HL-60/S4 treated with retinoic acid at 250 ng/mL for 4 days and 3 days (cell line): Measurements from ENCODE around the gene MBTD1.
"Not testable (repeated sequence)": the region's sequence is repeated elsewhere in the genome, so short reads cannot be mapped to it uniquely, and the experiment has no call there.

ENCODE experiments used
- in situ Hi-C: fragments of 300-500 bp; cut with MboI; formaldehyde crosslinking; loops from 2 replicates; pipeline ENCODE4 v1.7.0; 2022; ENCODE audit warnings: low sequenced_read_pairs

MBTD1 gene

DNA sequence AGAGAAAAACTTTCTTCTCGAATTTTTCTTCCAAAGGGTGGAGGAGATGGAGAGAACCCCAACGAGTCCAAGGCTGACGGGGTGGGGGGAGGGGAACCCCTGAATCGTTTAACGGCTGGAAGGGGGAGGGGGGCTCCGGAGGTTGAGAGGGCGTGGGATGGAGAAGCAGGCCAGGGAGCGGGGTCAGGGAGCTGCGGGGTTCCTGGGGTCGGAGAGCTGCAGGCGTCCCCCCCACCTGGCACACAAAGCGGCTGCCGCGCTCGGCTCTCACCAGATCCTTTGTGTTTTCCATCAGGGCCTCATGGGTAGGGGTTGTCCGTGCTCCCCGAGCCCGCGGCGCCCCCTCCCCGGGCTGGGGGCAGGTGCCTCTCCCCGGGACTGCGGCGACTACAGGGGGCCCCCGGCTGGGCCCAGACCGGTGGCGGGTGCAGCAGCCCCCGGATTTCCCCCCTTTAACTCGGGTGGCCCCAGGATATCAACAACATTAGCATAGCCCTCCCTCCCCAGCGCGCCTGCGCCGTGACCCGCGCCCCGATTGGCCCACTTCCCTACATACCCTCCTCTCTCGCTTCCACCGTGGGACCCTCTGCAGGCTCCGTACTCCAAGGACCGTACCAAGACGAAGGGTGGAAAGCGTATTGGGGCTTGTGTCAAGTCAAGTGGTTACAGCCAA is at the start of gene MBTD1:
TSS of gene MBTD1 (minus strand) at position 486 of the 673 bp plus-strand sequence. CDS start 34,888 bp downstream, outside the sequence.
- in situ Hi-C loops = no loop called here

DNA sequence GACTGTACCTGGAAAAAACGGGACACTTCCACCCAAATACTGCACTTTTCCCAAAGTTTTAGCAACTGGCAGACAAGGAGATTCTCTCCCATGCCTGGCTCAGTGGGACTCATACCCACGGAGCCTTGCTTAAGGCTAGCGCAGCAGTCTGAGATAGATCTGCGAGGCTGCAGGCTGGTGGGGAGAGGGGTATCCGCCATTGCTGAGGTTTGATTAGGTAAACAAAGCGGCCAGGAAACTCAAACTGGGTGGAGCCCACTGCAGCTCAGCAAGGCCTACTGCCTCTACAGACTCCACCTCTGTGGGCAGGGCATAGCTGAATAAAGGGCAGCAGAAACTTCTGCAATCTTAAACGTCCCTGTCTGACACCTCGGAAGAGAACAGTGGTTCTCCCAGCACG is 45.3 kb upstream of the MBTD1 start:
- in situ Hi-C loops = no loop called here

DNA sequence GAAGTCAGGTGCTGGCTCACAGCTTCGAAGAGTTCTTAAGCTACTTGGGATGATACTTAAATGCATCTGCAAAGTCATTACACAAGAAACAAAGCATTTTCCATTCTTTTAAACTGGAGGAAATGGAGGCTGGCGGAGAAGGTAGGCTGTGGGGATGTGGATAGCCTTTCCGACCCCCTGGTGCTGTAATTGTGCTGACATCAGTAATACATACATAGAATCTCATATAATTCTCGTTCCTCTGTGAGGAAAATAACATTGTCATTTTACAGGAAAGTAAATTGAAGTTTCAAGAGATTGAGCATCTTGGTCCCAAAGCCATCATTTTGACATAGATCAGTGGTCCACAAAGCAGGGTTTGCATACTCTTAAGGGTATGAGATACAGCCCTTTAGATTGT is 40.0 kb upstream of the MBTD1 start:
- in situ Hi-C loops = no loop called here

DNA sequence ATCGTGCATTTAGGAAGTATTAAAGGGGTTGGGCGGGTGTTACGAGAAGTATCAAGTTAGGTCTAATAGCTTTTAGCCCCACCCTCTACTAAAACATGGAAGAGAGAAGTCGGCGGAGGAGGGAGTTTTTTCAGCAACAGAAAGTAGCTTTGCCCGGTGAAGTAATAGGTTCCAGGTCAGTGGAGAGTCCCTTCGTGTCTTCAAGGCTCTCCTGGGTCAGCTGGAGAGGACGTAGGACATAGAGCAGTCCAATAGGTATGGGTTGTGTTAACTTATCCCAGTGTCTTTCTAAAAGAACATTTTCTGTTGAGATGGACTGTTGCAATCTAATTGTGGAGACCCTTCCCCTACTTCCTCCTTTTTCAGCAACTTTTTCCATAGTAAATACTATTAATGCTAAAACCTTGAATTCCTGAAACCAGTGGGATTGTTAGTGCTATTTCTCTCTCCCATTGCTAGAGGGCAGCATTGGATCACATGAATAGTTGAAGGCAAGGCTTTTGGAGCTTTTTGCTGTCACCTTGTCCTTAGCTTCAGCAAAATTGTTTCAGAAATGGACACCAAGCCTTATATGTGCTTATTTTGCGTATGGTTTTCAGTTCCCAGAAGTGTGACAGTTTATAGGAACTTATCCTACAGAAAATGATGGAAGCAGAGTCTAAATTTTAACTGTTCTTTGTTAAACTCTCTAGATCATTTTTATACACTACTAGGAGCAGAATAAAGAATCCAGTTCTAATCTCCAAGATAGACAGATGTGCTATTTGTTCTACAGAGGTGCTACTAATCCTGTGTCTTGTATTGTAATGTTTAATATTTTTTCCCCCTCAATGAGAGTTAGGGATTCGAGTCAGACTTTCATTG is 38.9 kb upstream of the MBTD1 start:
- in situ Hi-C loops = no loop called here

DNA sequence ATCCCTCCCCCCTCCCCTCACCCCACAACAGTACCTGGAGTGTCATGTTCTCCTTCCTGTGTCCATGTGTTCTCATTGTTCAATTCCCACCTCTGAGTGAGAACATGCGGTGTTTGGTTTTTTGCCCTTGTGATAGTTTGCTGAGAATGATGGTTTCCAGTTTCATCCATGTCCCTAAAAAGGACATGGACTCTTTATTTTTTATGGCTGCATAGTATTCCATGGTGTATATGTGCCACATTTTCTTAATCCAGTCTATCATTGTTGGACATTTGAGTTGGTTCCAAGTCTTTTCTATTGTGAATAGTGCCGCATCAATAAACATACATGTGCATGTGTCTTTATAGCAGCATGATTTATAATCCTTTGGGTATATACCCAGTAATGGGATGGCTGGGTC is 34.5 kb upstream of the MBTD1 start:
- in situ Hi-C loops = not testable (repeated sequence)

DNA sequence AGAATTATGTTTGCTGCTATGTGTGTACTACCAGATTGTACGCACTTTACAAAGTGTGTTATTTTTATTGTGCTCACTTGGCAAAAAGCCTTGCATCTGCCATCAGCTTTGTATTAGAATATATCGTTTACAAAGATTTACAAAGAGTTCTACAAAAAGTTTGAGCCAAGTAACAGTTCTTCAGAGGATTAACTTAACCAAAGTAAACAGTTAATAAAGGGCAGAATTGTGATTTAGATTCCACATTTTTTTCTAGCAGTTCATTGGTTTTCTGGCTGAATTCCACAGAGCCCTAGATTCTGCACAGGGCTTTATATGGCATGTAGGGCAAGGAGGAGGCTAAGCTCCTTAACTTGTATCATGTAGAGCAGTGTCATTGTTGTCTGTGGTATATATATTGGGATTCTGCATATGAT is 29.9 kb upstream of the MBTD1 start:
- in situ Hi-C loops = no loop called here

DNA sequence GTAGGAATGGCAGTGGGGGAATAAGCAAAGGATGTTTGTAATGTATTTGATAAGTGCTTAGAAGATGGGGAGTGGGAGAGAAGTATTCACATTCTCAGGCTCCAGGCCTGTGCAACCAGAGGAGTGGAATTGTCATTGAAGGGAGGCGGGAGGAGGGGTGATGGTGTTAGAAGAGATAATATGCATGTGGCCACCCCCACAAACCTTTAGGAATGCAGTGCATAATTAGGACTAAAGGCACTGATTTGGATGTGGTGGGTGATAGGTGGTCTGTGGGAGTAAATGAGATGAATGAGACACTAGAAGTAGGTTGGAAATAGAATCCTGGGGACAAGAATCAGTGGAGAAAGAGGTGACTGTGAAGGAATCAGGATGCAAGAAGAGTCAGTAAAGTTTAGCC is 27.6 kb upstream of the MBTD1 start:
- in situ Hi-C loops = no loop called here

DNA sequence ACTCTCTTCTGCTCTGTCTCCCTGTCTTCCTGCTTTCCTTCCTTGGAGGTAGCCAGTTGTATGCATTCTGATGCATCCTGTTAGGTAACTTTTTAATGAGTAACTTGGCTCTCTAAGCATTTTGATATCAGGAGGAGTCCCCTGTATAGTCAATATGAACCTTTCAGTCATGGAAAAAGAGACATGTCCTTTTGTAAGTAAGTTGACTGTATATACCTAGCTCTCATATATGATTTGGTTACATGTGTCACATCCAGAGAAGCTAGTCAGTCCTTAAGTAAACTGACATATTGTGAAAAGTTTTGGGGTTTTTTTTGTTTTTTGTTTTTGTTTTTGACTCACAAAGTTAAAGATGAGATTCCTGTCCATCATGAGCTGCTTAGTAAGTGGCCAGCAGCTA is 19.3 kb upstream of the MBTD1 start:
- in situ Hi-C loops = no loop called here

DNA sequence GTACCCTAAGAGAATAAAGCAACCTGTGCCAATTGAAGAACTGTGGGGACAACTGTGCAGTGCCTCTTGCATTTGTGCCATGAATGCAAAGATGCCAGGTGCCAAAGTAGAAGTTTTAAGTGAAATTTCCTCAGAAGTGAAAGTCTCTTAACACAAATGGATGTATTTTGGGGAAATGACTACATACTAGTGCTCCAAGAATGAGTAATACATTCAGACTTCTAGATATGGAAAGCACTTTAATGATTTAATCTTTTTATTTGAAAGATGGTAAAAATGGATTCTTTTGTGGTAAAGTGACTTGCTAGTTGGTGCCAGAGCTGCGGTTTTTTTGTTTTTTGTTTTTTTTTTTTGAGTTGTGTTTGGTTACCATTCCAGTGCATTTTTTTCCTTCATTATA is 15.5 kb upstream of the MBTD1 start:
- in situ Hi-C loops = no loop called here

DNA sequence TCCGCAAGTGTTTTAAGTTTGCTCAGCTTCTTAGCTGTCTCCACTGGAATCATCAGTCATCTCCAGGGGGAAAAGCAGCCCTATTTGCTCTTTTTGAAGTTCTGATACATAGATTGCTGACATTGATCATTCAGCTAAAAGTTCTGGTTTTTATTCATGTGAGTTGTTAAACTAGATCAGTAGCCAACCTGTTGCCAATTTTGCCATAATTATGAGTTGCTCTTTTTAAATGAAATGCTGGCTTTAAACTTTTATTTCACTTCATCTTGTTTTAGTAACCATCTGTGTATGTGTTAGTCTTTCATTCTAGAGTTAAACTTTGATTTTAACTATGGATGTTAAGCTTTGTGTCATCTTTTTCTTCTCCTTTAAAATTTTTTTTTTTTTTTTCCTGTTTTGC is 13.0 kb upstream of the MBTD1 start:
- in situ Hi-C loops = no loop called here

DNA sequence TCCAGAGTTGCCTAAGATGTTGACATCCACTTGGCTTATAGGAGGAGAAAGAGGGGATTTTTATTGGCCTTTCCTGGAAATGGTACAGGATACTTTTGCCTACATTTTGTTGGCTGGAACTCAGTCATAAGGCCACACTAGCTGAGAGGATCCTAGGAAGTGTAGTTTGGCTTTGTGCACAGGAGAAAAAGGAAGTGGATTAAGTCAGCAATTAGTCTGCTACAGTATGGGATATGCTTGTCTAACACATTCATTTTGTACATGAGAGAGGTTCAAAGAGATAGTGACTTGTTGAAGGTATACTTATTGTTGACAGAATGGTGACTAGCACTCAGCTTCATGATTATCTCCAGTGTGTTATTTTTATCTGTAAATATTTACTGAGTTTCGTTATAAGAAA is 10.8 kb upstream of the MBTD1 start:
- in situ Hi-C loops = no loop called here

DNA sequence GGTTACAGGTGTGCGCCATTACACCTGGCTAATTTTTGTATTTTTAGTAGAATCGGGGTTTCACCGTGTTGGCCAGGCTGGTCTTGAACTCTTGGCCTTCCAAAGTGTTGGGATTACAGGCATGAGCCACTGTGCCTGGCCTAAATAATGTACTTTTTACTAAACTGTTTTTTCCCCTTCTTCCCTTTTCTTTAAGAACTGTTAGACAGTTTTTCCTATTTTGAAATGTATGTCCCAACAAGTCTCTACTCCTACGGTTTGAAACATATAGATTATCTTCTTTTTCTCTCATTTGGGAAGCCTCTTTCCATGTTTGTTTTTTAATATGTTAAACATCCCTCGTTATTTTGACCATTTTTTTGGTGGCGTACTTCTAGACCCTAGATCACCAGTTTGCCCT is 10.1 kb upstream of the MBTD1 start:
- in situ Hi-C loops = no loop called here

DNA sequence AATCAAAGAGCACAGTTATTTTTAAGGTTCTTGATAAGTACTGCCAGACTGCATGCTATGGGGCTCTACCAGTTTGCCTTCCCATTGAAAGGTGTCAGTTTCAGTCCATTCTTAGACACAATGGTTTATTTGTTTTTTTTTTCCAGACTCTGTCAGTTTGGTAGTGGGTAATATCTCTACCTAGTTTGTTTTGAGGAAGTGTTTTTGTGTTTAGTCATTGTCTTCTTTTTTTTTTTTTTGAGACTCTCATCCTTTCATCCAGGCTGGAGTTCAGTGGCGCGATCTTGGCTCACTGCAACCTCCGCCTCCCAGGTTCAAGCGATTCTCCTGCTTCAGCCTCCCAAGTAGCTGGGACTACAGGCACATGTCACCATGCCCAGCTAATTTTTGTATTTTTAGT is 4.6 kb upstream of the MBTD1 start:
- in situ Hi-C loops = not testable (repeated sequence)

DNA sequence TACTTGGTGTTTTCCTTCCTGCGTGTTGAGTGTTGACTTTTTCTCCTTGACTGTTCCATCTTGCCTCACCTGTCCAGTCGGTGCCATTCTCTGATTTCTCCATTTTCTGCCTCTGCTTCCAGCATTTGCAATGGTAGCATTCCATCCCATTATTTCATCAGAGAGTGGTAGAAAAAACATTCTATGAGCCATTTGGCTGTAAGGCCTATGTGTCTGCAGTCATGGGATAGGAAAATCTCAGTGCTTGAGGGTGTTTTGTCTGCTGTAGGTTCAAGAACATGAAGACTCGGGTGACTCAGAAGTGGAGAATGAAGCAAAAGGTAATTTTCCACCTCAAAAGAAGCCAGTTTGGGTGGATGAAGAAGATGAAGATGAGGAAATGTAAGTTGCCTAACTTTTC is 3.2 kb upstream of the MBTD1 start:
- in situ Hi-C loops = no loop called here

DNA sequence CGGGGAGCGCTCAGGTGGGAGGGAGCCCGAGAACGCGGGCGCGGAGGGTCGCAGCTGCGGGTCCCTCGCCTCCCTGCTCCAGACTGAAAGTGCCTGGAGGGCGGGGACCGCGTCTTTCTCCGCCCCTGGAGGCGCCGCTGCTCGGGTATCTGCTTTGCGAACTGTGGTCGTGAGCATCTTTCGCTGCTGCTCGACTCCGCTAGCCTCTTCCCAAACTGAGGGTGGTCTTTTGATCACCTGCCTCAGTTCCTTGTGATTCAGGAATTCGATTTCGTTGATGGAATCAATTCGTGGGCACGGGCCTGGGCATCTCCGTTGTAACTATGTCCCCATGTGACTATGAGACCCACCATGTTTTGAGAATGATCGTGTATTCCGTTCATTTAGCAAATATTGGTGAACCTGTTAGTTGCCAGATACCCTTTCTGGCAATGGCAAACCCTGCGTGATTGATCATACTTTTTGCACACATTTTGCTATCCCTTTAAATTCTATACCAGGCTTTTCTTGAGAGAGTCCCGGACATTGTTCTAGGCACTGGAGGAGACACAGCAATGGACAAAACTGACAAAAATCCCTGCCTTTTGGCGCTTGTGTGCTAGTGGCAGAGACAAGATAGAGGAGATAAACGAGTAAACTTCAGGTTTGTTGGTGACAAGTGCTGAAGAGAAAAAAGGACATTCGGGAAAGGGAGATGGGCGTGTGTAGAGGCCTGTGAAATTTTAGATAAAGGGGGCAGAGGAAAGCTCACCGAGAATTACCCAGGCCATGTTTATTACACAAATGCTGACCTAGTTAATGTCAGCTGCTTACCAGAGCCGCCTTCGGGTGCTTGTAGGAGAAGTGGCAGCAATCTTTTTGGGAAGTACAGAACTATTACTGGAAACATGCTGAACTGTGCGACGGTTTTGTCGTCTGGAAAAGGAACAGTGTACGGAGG is 1.4 kb upstream of the MBTD1 start:
- in situ Hi-C loops = no loop called here

DNA sequence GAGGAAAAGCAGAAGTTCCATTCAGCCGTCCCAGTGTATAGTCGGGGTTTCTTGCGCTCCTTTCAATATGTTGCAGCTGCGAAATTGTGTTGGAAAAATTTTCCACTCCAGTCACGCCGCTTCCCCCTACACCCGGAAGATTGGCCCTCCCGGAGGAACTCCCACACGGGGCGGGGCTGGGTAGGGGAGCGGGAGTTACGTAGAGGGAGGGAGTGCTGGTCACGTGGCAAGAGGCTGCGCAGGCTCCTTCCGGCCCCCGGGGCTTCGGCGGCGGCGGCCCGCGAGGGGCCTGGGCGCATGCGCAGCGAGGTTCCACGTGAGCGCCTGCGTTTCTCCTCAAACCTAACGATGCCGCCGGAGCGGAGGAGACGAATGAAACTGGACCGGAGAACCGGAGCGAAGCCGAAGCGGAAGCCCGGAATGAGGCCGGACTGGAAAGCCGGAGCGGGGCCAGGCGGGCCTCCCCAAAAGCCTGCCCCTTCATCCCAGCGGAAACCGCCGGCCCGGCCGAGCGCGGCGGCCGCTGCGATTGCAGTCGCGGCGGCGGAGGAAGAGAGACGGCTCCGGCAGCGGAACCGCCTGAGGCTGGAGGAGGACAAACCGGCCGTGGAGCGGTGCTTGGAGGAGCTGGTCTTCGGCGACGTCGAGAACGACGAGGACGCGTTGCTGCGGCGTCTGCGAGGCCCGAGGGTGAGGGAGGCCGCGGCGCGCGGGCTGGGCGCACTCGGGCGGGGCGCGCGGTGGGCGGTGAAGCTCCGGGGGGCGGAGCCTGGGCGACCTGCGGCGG is 581 bp upstream of the MBTD1 start, which contains the start of gene UTP18:
TSS of gene UTP18 (plus strand) at position 310 of the 787 bp plus-strand sequence. CDS start at position 349, 39 bp downstream.
- in situ Hi-C loops = no loop called here

DNA sequence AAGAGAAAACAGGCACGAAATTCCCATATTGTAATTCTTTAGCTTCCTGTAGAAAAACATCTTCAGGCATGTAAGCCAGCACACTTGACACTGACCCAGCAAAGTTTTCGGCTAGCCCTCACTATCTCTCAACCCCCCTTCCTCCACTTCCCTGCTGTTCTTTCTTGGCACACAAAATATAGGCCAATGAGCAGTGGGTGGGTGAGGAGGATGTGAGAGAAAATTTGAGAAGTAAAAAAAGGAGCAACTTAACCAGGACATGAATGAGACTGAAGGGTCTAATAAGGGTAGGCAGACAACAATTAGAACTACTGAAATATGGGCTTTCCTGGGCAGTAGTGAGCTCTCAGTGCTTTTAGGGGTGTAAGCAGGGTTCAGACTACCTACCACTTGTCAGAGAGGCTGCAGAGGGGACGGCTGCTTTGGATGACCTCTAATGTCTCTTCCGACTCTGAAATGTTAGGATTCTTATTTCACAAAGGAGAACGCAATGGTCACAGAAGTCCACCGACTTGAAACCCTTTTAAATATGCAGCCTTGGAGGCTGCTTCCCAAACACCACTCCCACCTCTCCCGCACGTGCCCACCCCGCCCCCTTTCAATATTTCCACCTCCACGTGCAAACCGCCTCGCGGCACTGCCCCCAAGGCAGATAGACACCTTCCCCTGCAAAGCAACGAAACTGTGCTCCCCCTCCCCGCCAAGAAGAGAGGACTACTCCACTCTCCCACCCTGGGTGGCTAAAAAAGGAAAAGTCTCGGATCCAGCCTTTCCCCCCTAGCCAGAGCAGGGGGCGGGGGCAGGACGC is 889 bp downstream of the MBTD1 start:
- in situ Hi-C loops = no loop called here

DNA sequence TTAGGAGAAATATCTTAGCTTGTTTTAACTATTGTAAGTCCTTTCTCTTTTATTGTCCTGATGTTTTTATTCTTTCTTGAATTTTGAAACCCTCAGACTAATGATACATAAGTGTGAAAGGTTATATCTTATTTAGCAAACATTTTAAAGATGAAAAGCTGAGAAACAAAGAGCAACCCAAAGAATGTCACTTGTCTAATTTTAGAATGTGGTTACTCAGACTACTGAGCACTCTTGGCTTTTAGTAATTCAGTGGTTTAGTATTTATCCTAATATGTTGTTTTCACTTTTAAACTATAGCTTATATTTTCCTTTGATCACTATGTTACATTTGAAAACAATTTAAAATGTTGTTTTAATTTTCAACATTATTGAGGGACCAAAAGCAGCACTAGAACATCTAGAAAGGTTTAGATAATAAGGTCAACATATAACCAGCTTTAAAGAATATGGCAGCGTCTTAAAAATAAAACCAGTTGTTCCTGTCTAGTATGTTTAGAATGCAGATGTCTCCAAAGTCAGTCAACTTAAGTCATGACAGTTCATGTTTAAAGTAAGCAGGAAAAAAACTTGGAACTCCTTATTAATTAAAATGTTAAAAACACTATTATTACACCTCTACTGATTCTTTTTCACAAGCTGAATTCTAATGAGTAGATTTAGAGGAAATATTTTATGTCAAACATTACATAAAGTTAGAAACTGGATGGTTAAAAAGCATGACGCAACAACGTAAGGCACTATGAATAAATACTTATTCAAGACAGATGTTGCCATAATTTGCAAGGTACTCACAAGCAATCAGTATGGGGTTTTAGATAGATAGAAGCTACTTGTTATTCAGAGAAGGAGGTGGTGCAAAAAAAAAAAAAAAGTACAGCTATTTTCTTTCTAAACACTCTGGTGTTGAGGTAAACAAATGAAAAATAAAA is 2.4 kb downstream of the MBTD1 start:
- in situ Hi-C loops = no loop called here
